HG02571 (cell line): ENCODE measurements around the gene FBLN2.

Source experiments
- ATAC-seq: cut with Tn5 transposase; IDR thresholded peaks from one replicate; pipeline ENCODE4 v1.9.1; 2021; ENCODE audit warnings: mild to moderate bottlenecking, moderate library complexity; ENCODE audit not compliant: unreplicated experiment

The FBLN2 gene

DNA sequence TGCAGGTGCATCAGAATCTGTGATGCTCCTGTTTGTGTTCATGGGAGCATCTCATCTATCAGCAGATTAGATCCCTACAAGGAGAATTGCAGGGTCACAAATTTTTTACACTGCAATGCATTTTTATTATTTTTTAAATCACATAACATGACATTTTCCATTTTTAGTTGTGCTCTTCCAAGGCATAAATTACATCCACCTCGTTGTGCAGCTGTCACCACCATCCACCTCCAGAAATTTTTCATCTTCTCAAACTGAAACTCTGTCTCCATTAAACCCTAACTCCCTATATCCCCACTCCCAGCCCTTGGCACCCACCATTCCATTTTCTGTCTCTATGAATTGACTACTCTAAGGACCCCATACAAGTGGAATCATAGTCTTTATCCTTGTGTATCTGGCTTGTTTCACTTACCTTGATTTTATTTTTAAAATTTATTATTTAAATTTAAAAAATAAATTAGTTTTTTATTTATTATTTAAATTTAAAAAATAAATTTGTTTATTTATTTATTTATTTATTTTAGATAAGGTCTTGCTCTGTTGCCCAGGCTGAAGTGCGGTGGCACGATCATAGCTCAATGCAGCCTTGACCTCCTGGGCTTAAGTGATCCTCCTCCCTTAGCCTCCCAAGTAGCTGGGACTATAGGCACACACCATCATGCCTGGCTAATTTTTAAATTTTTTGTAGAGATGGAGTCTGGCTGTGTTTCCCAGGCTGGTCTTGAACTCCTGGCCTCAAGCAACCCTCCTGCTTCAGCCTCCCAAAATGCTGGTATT is 47.7 kb downstream of the FBLN2 start:
- ATAC-seq: no peak

- no peak for ATAC-seq
These were observed 48.7 kb downstream of the FBLN2 start for GRCh38 chr3:13597661-13598060.

DNA sequence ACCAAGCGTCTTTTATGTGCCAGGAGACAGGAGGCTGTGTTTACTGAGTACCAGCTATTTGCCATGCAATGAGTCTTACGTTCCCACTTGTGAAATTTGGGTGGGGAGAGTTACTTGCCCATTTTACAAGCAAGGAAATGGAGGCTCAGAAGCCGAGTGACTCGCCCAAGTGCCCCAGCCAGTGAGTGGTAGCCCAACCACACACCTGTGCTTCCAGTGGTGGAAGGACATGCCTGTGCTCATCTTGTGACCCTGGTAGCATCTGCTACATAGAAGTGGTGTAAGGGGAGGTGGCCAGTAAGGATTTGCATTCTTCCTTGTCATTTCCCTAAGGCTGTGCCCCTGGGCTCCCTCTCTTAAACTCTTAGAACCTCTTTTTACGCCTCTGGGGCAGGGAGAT is 49.3 kb downstream of the FBLN2 start:
- no peak for ATAC-seq

DNA sequence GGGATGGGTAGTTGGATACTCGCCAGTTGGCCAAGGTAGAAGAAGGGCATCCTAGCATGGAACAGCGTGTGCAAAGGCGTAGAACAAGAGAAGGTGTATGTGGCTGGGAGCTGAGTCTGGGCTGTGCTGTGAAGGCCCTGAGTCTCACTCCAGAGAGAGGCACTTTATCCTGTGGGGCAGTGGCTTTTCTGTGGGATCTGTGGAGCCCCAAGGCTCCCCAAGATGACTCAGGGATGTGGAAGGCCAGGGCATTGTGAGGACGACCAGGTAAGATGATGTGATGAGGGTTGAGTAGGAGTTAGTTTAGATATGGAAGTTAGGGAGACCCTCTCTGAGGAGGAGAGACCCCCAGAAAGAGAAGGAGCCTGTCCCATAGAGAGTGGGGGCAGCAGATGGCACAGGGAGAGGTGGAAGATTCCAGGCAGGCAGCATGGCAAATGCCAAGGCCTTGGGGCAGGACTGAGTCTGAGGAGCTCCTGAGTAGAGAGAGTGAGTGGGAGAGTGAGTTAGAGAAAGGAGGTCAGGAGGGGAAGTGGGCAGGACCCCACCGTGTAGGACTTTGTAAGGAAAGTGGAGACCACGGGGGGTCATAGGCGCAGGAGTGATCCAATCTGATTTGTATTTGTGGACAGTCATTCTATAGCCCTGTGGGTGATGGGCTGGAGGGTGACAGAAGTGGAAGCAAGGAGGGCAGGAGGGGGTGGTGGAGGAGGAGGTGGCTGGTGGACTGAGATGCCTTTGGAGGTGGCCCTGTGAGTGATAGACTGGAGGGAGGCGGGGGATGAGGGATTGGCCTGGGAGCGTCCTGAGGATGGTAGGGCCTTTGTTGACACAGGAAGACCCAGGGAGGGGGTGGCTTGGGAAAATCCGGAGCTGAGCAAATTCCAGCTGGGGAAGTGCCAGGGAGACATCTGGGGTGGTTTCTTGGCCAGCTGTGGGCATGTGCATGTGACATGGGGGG is 50.3 kb downstream of the FBLN2 start:
- no peak for ATAC-seq

- no peak for ATAC-seq
These were observed 51.0 kb downstream of the FBLN2 start for GRCh38 chr3:13599887-13600450.

DNA sequence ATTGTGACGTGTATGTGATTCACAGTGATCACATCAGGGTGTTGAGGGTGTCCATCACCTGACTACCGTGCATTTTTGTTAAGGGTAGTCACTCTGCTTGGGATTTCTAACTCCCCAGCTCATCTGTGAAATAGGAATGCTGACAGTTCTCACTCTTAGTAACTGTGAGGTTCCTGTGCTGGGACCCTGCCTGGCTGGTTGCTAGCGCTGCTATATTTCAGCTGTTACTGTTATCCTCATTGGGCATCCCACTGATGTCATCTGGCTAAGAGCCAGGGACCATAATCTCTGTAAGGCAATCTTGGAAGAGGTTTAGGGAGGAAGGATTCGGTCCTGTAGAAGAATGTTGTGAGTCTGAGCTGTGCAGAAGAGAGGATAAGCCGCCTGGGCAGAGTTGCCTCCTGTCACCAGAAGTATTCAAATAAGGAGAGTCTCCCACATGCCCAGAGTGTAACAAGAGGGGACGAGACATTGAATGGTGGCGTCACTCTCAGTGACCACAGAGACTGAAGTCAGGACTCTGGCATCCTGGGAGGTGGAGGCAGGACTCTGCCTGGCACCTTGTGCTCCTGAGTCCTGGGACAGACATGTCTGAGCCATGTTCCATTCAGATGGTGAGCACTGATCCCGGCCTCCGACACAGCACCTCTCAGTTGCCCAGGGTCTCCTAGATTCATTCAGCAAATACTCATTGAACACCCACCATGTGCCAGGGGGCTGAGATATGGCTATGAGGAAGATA is 52.2 kb downstream of the FBLN2 start:
- no peak for ATAC-seq

- no peak for ATAC-seq
These were observed 52.8 kb downstream of the FBLN2 start for GRCh38 chr3:13601692-13602080.

DNA sequence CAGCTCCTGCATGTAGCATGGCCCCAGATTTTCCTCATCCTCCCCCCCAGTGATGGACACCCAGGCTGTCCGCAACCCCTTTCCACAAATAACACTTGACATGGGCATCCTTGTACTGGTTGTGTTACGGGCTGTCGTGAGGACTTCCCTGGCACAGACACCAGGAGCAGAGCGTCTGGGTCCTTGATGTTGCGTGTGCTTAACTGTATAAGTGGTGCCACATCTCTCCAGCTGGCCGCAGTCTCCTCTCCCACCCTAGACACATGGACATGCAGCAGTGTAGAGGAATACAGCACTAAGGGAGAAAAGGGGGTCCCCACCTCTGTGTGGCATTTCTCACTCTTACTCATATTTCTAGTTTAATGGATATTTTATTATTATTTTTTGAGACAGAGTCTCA is 56.6 kb downstream of the FBLN2 start:
- no peak for ATAC-seq

- no peak for ATAC-seq
These were observed 59.1 kb downstream of the FBLN2 start for GRCh38 chr3:13607821-13608597.

DNA sequence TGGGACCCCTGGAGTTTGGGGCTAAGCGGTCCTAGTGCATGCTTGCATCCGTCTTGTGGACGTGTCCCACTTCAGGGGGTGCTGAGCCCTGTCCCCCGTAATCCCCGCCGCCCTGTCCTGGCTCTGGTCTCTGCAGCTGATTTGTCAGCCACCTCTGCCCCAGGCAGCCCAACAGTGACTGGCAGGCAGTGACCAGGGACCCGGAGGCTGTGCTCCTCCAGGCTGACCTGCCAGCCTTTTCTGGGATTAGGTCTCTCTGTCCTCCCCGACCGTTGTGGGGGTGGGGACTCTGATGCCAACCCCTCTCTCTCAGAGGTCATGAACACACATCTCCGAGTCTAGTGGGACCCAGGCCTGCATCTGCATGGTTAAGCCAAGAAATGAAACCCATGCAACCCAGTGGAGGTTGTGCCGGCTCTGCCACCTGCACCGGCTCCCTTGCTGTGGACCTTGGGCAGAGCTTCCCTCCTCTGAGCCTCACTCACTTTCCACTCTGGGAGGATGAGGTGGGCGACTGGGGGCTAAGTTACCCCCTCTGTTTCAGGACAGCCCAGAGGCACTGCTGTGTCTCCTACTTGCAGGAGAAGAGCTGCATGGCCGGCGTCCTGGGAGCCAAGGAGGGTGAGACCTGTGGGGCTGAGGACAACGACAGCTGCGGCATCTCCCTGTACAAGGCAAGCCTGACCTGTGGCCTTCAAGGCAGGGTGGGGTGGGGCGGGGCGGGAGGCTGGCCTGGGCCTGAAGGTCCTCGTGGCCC is 60.2 kb downstream of the FBLN2 start:
- no peak for ATAC-seq

DNA sequence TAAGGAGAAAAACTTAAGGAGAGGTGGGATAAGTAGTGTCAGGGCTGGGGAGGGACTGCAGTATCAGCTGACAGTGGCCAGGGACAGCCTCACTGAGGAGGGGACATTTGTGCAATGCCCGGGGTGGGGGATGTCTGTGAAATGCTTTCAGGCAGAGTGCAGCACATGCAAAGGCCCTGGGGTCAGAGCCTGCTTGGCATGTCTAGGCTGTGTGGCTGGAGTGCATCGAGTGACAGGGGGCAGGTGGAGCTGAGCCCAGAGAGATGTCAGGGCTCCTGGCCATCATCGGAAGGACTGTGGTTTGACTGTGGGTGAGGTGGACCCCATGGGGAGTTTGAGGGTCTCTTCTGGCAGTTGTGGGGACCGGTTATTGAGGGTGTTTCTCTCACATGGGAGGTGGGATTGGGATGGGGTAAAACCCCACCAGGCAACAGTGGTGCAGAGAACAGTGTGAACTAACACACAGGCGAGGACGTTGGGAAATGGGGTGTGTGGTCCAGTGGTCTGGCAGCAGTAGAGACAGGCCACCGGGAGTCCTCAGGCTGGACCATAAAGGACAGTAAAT is 61.2 kb downstream of the FBLN2 start:
- ATAC-seq: no peak

GRCh38 chr3:13611221-13611620 is 62.3 kb downstream of the FBLN2 start:
- ATAC-seq: no peak

GRCh38 chr3:13612829-13613228 is 63.9 kb downstream of the FBLN2 start:
- no peak for ATAC-seq

DNA sequence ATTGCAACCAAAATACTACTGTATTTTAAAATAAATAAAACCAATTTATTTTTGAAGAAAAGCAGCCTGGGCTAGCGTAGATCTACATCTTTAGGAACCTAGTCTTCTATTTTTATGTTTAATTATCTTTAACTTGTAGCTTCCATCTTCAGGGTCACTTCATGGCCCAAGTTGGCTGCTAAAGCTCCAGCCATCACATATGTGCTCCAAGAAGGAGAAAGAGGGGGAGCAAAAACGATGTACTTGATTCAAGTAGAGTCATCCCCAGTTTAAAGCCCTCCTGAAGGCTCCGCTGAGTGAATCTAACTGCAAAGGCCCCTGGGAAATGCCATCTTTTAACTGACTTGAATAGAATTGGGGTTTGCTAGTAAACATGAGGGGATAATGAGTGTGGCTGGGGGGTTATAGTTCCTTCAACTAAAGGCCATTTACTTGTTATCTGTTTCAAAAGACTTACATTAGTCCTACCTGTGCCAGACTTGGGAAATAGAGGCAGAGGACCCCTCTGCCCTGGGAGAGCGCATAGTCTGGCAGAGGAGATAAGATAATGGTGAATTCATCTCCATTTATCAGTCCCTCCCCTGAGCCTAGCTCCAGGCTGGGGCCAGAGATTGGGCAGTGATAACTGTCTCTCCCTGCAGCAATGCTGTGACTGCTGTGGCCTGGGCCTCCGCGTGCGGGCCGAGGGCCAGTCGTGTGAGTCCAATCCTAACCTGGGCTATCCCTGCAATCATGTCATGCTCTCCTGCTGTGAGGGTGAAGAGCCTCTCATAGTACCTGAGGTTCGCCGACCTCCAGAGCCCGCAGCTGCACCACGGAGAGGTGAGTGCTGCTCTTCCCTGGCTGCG is 64.6 kb downstream of the FBLN2 start:
- no peak for ATAC-seq

DNA sequence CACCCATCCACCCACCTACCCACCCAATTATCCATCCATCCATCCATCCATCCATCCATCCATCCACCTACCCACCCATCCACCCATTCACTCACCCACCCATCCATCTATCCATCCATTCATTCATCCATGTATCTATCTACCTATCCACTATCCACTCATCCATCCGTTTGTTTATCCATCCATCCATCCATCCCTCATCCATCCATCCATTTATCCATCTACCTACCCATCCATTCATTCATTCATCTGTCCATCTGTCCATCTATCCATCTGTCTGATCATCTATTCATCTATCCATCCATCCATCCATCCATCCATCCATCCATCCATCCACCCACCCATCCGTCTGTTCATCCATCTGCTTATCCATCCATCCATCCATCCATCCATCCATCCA is 65.7 kb downstream of the FBLN2 start:
- ATAC-seq: no peak

DNA sequence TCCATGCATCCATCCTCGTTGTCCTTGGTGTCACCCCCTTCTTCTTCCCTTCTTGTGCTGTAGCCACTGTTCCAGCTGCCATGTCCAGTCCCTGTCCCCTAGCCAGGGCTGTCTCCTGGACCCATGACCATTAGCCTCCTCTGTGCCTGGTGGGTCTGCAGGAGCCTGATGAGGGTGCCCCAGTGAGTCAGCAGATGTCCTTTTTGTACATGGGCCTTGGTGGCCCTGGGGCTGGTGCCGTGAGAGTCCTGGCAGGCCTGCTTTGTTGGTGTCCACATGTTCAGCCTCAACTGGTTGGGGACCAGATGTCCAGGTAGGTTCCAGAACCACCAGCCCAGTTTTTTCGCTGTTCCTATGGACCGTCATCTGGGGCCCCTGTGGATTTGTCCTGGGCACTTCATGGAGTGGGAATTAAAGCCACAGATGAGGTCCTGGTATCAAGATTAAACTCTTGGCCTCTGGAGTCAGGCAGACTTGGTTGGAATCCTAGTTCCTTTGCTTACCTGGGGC is 66.1 kb downstream of the FBLN2 start:
- ATAC-seq: no peak

- no peak for ATAC-seq
These were observed 67.4 kb downstream of the FBLN2 start for GRCh38 chr3:13616359-13616758.

DNA sequence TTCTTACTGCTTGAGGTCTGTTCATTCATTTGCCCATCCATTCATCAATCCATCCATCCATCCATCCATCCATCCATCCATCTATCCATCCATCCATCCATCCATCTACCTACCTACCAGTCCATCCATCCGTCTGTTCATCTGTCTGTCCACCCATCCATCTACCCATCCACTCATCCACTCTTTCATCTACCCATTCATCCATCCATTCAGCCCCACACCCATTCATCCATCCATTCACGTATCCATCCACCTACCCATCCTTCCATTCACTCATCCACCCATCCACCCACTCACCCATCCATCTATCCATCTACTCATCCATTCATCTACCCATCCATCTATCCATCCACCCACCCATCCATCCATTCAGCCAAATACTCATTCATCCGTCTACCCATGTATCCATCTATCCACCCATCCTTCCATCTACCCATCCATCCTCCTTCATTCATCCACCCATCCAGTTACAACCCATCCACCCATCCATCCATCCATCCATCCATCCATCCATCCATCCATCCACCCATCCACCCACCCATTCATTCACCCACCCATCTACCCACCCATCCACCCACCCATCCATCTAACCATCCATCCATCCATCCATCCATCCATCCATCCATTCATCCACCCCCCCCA is 68.3 kb downstream of the FBLN2 start:
- no peak for ATAC-seq
